ENCODE results near the gene ATP6V0B.
A peak's percentile ranks its signal among the peaks of the same experiment; 100 is the strongest.

The ATP6V0B gene

GRCh38 chr1:43947874-43948437, 26.8 kb upstream of the ATP6V0B start:
- H3K9ac ChIP-seq (ENCODE audit: low read length) = no peak overlapping the region
- no peak overlapping the region for H3K27ac ChIP-seq (ENCODE audit: low read length)
- H3K4me3 ChIP-seq (ENCODE audit: low read length) = peak overlapping the region; percentile 76

GRCh38 chr1:43949678-43950077, 25.1 kb upstream of the ATP6V0B start:
- Histone ChIP-seq H3K27ac (ENCODE audit: low read length) (no peak overlapping the region), H3K27me3 (ENCODE audit: control insufficient read depth, insufficient read depth, low read length) (no peaks in the 10 kb centered on the region), H3K4me1 (ENCODE audit: control insufficient read depth, low read depth, low read length) (peaks cover 4% of the 10 kb centered on the region), H3K36me3 (ENCODE audit: control insufficient read depth, low read depth, low read length) (no peaks in the 10 kb centered on the region), H3K9ac (ENCODE audit: low read length) (no peak overlapping the region), H3K9me3 (ENCODE audit: control insufficient read depth, low read depth, low read length) (no peaks in the 10 kb centered on the region), H3K4me3 (ENCODE audit: low read length) (no peak overlapping the region)

More at GRCh38 chr1:43947874-43948437, 26.8 kb upstream of the ATP6V0B start:
- Histone ChIP-seq H3K27me3 (ENCODE audit: control insufficient read depth, insufficient read depth, low read length) (no peaks in the 10 kb centered on the region), H3K9me3 (ENCODE audit: control insufficient read depth, low read depth, low read length) (no peaks in the 10 kb centered on the region), H3K4me1 (ENCODE audit: control insufficient read depth, low read depth, low read length) (peaks cover 9% of the 10 kb centered on the region), H3K36me3 (ENCODE audit: control insufficient read depth, low read depth, low read length) (no peaks in the 10 kb centered on the region)

GRCh38 chr1:43951021-43951985, 23.5 kb upstream of the ATP6V0B start:
- Histone ChIP-seq H3K9me3 (ENCODE audit: control insufficient read depth, low read depth, low read length) (no peaks in the 10 kb centered on the region), H3K27me3 (ENCODE audit: control insufficient read depth, insufficient read depth, low read length) (no peaks in the 10 kb centered on the region), H3K27ac (ENCODE audit: low read length) (no peak overlapping the region), H3K9ac (ENCODE audit: low read length) (no peak overlapping the region), H3K36me3 (ENCODE audit: control insufficient read depth, low read depth, low read length) (no peaks in the 10 kb centered on the region), H3K4me1 (ENCODE audit: control insufficient read depth, low read depth, low read length) (no peaks in the 10 kb centered on the region), H3K4me3 (ENCODE audit: low read length) (no peak overlapping the region)

- no peak overlapping the region for H3K4me3 ChIP-seq (ENCODE audit: low read length)
These were observed 21.9 kb upstream of the ATP6V0B start for GRCh38 chr1:43952731-43953346.

GRCh38 chr1:43953361-43953760, 21.4 kb upstream of the ATP6V0B start:
- no peak overlapping the region for H3K9ac ChIP-seq (ENCODE audit: low read length)
- no peaks in the 10 kb centered on the region for H3K4me1 ChIP-seq (ENCODE audit: control insufficient read depth, low read depth, low read length)
- peaks cover 8% of the 10 kb centered on the region for H3K36me3 ChIP-seq (ENCODE audit: control insufficient read depth, low read depth, low read length)

More at GRCh38 chr1:43952731-43953346, 21.9 kb upstream of the ATP6V0B start:
- no peaks in the 10 kb centered on the region for H3K4me1 ChIP-seq (ENCODE audit: control insufficient read depth, low read depth, low read length)
- H3K9ac ChIP-seq (ENCODE audit: low read length) = no peak overlapping the region
- peaks cover 6% of the 10 kb centered on the region for H3K36me3 ChIP-seq (ENCODE audit: control insufficient read depth, low read depth, low read length)
- no peak overlapping the region for H3K27ac ChIP-seq (ENCODE audit: low read length)
- H3K9me3 ChIP-seq (ENCODE audit: control insufficient read depth, low read depth, low read length) = no peaks in the 10 kb centered on the region
- no peaks in the 10 kb centered on the region for H3K27me3 ChIP-seq (ENCODE audit: control insufficient read depth, insufficient read depth, low read length)

DNA sequence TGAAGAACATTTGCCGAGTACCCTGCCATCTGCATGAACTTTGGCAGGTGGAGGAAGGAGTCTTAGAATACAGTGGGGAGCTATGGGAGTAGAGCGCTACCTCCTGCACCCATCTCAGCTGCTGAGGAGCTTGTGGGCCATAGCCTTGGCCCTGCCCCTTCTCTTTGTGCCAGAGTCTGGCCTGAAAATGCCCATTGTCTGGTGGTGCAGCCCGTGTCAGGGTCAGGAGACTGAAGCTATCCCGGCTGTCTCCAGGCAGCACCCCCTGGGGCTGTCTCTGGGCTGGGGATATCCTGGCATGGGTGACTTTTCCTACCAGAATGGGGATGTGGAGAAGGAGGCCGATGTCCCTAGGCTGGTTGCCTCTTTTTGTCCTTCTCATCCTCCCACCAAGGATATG, 20.7 kb upstream of the ATP6V0B start:
- H3K36me3 ChIP-seq (ENCODE audit: control insufficient read depth, low read depth, low read length) = peaks cover 8% of the 10 kb centered on the region
- no peaks in the 10 kb centered on the region for H3K27me3 ChIP-seq (ENCODE audit: control insufficient read depth, insufficient read depth, low read length)
- no peak overlapping the region for H3K9ac ChIP-seq (ENCODE audit: low read length)
- H3K4me1 ChIP-seq (ENCODE audit: control insufficient read depth, low read depth, low read length) = no peaks in the 10 kb centered on the region
- no peak overlapping the region for H3K4me3 ChIP-seq (ENCODE audit: low read length)
- no peak overlapping the region for H3K27ac ChIP-seq (ENCODE audit: low read length)
- no peaks in the 10 kb centered on the region for H3K9me3 ChIP-seq (ENCODE audit: control insufficient read depth, low read depth, low read length)

More at GRCh38 chr1:43953361-43953760, 21.4 kb upstream of the ATP6V0B start:
- Histone ChIP-seq H3K9me3 (ENCODE audit: control insufficient read depth, low read depth, low read length) (no peaks in the 10 kb centered on the region), H3K27me3 (ENCODE audit: control insufficient read depth, insufficient read depth, low read length) (no peaks in the 10 kb centered on the region), H3K27ac (ENCODE audit: low read length) (no peak overlapping the region), H3K4me3 (ENCODE audit: low read length) (no peak overlapping the region)

GRCh38 chr1:43956234-43956633, 18.5 kb upstream of the ATP6V0B start:
- Histone ChIP-seq H3K27ac (ENCODE audit: low read length) (no peak overlapping the region), H3K4me1 (ENCODE audit: control insufficient read depth, low read depth, low read length) (no peaks in the 10 kb centered on the region), H3K9me3 (ENCODE audit: control insufficient read depth, low read depth, low read length) (no peaks in the 10 kb centered on the region), H3K9ac (ENCODE audit: low read length) (no peak overlapping the region), H3K36me3 (ENCODE audit: control insufficient read depth, low read depth, low read length) (peaks cover 8% of the 10 kb centered on the region), H3K4me3 (ENCODE audit: low read length) (no peak overlapping the region), H3K27me3 (ENCODE audit: control insufficient read depth, insufficient read depth, low read length) (no peaks in the 10 kb centered on the region)

- H3K9ac ChIP-seq (ENCODE audit: low read length) = no peak overlapping the region
These were observed 17.2 kb upstream of the ATP6V0B start for GRCh38 chr1:43957407-43958040.

GRCh38 chr1:43958351-43959255, 16.2 kb upstream of the ATP6V0B start:
- no peaks in the 10 kb centered on the region for H3K9me3 ChIP-seq (ENCODE audit: control insufficient read depth, low read depth, low read length)
- peaks cover 8% of the 10 kb centered on the region for H3K36me3 ChIP-seq (ENCODE audit: control insufficient read depth, low read depth, low read length)
- no peak overlapping the region for H3K9ac ChIP-seq (ENCODE audit: low read length)
- H3K4me1 ChIP-seq (ENCODE audit: control insufficient read depth, low read depth, low read length) = no peaks in the 10 kb centered on the region
- no peak overlapping the region for H3K4me3 ChIP-seq (ENCODE audit: low read length)
- no peak overlapping the region for H3K27ac ChIP-seq (ENCODE audit: low read length)
- no peaks in the 10 kb centered on the region for H3K27me3 ChIP-seq (ENCODE audit: control insufficient read depth, insufficient read depth, low read length)

More at GRCh38 chr1:43957407-43958040, 17.2 kb upstream of the ATP6V0B start:
- Histone ChIP-seq H3K27ac (ENCODE audit: low read length) (no peak overlapping the region), H3K4me3 (ENCODE audit: low read length) (no peak overlapping the region), H3K9me3 (ENCODE audit: control insufficient read depth, low read depth, low read length) (no peaks in the 10 kb centered on the region), H3K27me3 (ENCODE audit: control insufficient read depth, insufficient read depth, low read length) (no peaks in the 10 kb centered on the region), H3K36me3 (ENCODE audit: control insufficient read depth, low read depth, low read length) (peaks cover 8% of the 10 kb centered on the region), H3K4me1 (ENCODE audit: control insufficient read depth, low read depth, low read length) (no peaks in the 10 kb centered on the region)

DNA sequence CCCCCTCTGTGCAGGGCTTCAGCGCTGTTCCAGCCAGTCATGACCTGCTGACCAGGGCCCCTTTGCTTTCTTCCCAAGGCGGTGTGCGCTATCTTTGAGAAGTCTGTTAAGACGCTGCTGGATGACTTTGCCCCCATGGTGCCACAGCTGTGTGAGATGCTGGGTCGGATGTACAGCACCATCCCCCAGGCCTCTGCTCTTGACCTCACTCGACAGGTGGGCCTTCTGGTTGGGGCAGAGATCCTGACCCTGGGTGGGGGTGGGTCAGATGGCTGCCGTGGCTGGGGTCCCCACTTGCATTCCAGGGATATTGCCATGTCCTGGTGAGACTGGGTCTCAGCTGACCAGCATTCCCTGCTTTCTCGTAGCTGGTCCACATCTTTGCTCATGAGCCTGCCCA, 14.0 kb upstream of the ATP6V0B start:
- H3K4me3 ChIP-seq (ENCODE audit: low read length) = no peak overlapping the region
- no peak overlapping the region for H3K9ac ChIP-seq (ENCODE audit: low read length)
- H3K36me3 ChIP-seq (ENCODE audit: control insufficient read depth, low read depth, low read length) = peaks cover 8% of the 10 kb centered on the region
- H3K9me3 ChIP-seq (ENCODE audit: control insufficient read depth, low read depth, low read length) = no peaks in the 10 kb centered on the region
- no peaks in the 10 kb centered on the region for H3K4me1 ChIP-seq (ENCODE audit: control insufficient read depth, low read depth, low read length)
- H3K27ac ChIP-seq (ENCODE audit: low read length) = no peak overlapping the region
- no peaks in the 10 kb centered on the region for H3K27me3 ChIP-seq (ENCODE audit: control insufficient read depth, insufficient read depth, low read length)
